HCT116 (cell line): ENCODE results near the gene HUS1. TPM values are rescaled to one million over a fixed set of nuclear protein-coding genes. Genes with fewer than 3 reads are reported as not detected.

Source experiments
- ATAC-seq: fragments of 200-7000 bp; cut with Tn5 transposase; 2 replicates; pipeline ENCODE4 v1.9.1; 2020; ENCODE audit warnings: mild to moderate bottlenecking, moderate library complexity
- BruUV-seq: library from RNA; stranded (reverse); fragments of 400-500 nt; replicated peaks from 2 replicates; lab custom pipeline; 2021; lab: Mats Ljungman, UMichigan
- CTCF ChIA-PET: fragments of 300-600 bp; sonication (Branson Sonifier 250); formaldehyde crosslinking; loops from one replicate; lab custom pipeline; 2021; ENCODE audit warnings: antibody characterized with exemption; lab: Charles Lee
- POLR2A ChIA-PET: fragments of 300-600, 350-600 bp; sonication (Branson Sonifier 250); formaldehyde crosslinking; loops from one replicate; lab custom pipeline; 2021; ENCODE audit warnings: antibody characterized with exemption; lab: Charles Lee
- RAD21 ChIA-PET, 2 experiments: fragments of 300-600 bp; sonication (Branson Sonifier 250); formaldehyde crosslinking; loops; one replicate each; lab custom pipeline; 2023; ENCODE audit warnings: low total read pairs in 2 of 2; ENCODE audit not compliant: uncharacterized antibody in 2 of 2, unreplicated experiment in 2 of 2, low non-redundant PET in 1 of 2; lab: Charles Lee
- DNase-seq: peaks from one replicate; pipeline ENCODE4 v3.0.0-alpha.2; 2010; ENCODE audit warnings: low read depth, low spot score
- H2AFZ ChIP-seq: fragments of 200-600 bp; shearing (Covaris generic), sonication (generic); 2 replicates; pipeline ENCODE4 v1.6.1; 2017; ENCODE audit warnings: low read depth, mixed run types, mixed read lengths, antibody characterized with exemption, low read length; ENCODE audit not compliant: poor library complexity, severe bottlenecking
- H3K27ac ChIP-seq: 2 replicates; pipeline ENCODE4 v1.5.1; 2012; ENCODE audit warnings: low read depth, low read length
- H3K27me3 ChIP-seq: fragments of 200-600 bp; sonication (generic); 2 replicates; pipeline ENCODE4 v1.6.1; 2016; ENCODE audit warnings: mixed run types, low read length, mixed read lengths; ENCODE audit not compliant: insufficient read depth
- H3K36me3 ChIP-seq, 2 experiments: fragments of 200-500 bp in 1 of 2; fragments of 200-600 bp in 1 of 2; sonication (Bioruptor generic) in 1 of 2; sonication (generic) in 1 of 2; 2 replicates each; pipeline versions ENCODE4 v1.5.1 to v1.6.1; 2014 to 2016; ENCODE audit warnings: low read length in 2 of 2, inconsistent platforms in 1 of 2, mixed read lengths in 1 of 2, mixed run types in 1 of 2; ENCODE audit not compliant: insufficient read depth in 2 of 2, control insufficient read depth in 1 of 2
- H3K4me1 ChIP-seq, 2 experiments: fragments of 200-600 bp in 1 of 2; sonication (generic) in 1 of 2; 2 replicates each; pipeline versions ENCODE4 v1.5.1 to v1.6.1; 2012 to 2017; ENCODE audit warnings: low read length in 2 of 2, inconsistent platforms in 1 of 2, mild to moderate bottlenecking in 1 of 2, mixed read lengths in 1 of 2, mixed run types in 1 of 2, moderate library complexity in 1 of 2; ENCODE audit not compliant: insufficient read depth in 2 of 2, control insufficient read depth in 1 of 2
- H3K4me2 ChIP-seq: fragments of 200-600 bp; sonication (generic); 2 replicates; pipeline ENCODE4 v1.6.1; 2017; ENCODE audit warnings: mixed run types, low read length, mixed read lengths
- H3K4me3 ChIP-seq, 2 experiments: fragments of 200-600 bp in 1 of 2; sonication (generic) in 1 of 2; replicated peaks in 1 of 2; 2 replicates each; pipeline ENCODE4 v1.5.1; 2011 to 2016; ENCODE audit warnings: low read length in 2 of 2, control low read depth in 1 of 2, low read depth in 1 of 2, mild to moderate bottlenecking in 1 of 2, mixed read lengths in 1 of 2, mixed run types in 1 of 2
- H3K79me2 ChIP-seq: fragments of 200-600 bp; sonication (generic); 2 replicates; pipeline ENCODE4 v1.6.1; 2017; ENCODE audit warnings: mild to moderate bottlenecking, mixed run types, low read length, moderate library complexity, mixed read lengths; ENCODE audit not compliant: insufficient read depth
- H3K9ac ChIP-seq: fragments of 200-600 bp; sonication (generic); 2 replicates; pipeline ENCODE4 v1.6.1; 2016; ENCODE audit warnings: low read length, mixed read lengths
- H3K9me2 ChIP-seq: fragments of 200-600 bp; sonication (generic), shearing (Covaris generic); 2 replicates; pipeline ENCODE4 v1.6.1; 2017; ENCODE audit warnings: mixed run types, mild to moderate bottlenecking, moderate library complexity; ENCODE audit not compliant: insufficient read depth
- H3K9me3 ChIP-seq, 2 experiments: fragments of 200-500 bp in 1 of 2; fragments of 200-600 bp in 1 of 2; sonication (Bioruptor generic) in 1 of 2; sonication (generic) in 1 of 2; 2 replicates each; pipeline ENCODE4 v1.6.1; 2014 to 2017; ENCODE audit warnings: low read length in 2 of 2, mixed read lengths in 2 of 2, inconsistent platforms in 1 of 2, low read depth in 1 of 2, mild to moderate bottlenecking in 1 of 2, mixed run types in 1 of 2, moderate library complexity in 1 of 2; ENCODE audit not compliant: control insufficient read depth in 1 of 2, insufficient read depth in 1 of 2
- H4K20me1 ChIP-seq: fragments of 200-600 bp; sonication (generic), shearing (Covaris generic); 2 replicates; pipeline ENCODE4 v1.6.1; 2017; ENCODE audit warnings: mixed run types, mild to moderate bottlenecking, moderate library complexity; ENCODE audit not compliant: insufficient read depth
- CBX3 ChIP-seq: IDR thresholded peaks from 2 replicates; pipeline ENCODE4 v1.6.1; 2012; ENCODE audit warnings: low read depth
- CEBPB ChIP-seq: IDR thresholded peaks from 2 replicates; pipeline ENCODE4 v1.6.1; 2012; ENCODE audit warnings: low read depth
- ELF1 ChIP-seq: IDR thresholded peaks from 2 replicates; pipeline ENCODE4 v1.6.1; 2012; ENCODE audit warnings: low read depth, borderline replicate concordance
- EZH2 ChIP-seq: fragments of 200-600 bp; sonication (generic); IDR thresholded peaks from 2 replicates; pipeline ENCODE4 v1.6.1; 2017; ENCODE audit warnings: antibody characterized with exemption, mixed run types
- JUND ChIP-seq: IDR thresholded peaks from 2 replicates; pipeline ENCODE4 v1.6.1; 2012
- POLR2A ChIP-seq: IDR thresholded peaks from 2 replicates; pipeline ENCODE4 v1.7.0; 2011; ENCODE audit warnings: borderline replicate concordance; ENCODE audit not compliant: insufficient read depth, insufficient read length; ENCODE audit errors: extremely low read depth
- POLR2AphosphoS5 ChIP-seq: IDR thresholded peaks from 2 replicates; pipeline ENCODE4 v1.6.1; 2011; ENCODE audit warnings: mild to moderate bottlenecking, low read depth, low read length, moderate library complexity
- RAD21 ChIP-seq: IDR thresholded peaks from 2 replicates; pipeline ENCODE4 v1.6.1; 2012; ENCODE audit warnings: low read depth, mild to moderate bottlenecking
- SIN3A ChIP-seq: IDR thresholded peaks from 2 replicates; pipeline ENCODE4 v1.6.1; 2012; ENCODE audit warnings: low read depth
- SP1 ChIP-seq: IDR thresholded peaks from 2 replicates; pipeline ENCODE4 v1.6.1; 2012; ENCODE audit warnings: low read depth
- TCF7L2 ChIP-seq: IDR thresholded peaks from 2 replicates; pipeline ENCODE4 v1.7.0; 2011; ENCODE audit warnings: borderline replicate concordance, inconsistent platforms; ENCODE audit not compliant: insufficient read depth, insufficient read length; ENCODE audit errors: extremely low read depth
- YY1 ChIP-seq: IDR thresholded peaks from 2 replicates; pipeline ENCODE4 v1.6.1; 2011; ENCODE audit warnings: low read length, low read depth, moderate library complexity, mild to moderate bottlenecking; ENCODE audit not compliant: insufficient replicate concordance; ENCODE audit errors: extremely low read depth
- ZBTB33 ChIP-seq: IDR thresholded peaks from 2 replicates; pipeline ENCODE4 v1.6.1; 2011; ENCODE audit warnings: mild to moderate bottlenecking, low read length, moderate library complexity; ENCODE audit not compliant: insufficient replicate concordance; ENCODE audit errors: extremely low read depth
- ZFX ChIP-seq: fragments of 450-650 bp; IDR thresholded peaks from 2 replicates; pipeline ENCODE4 v1.6.1; 2017
- intact Hi-C: fragments of 100-400 bp; cut with micrococcal nuclease; formaldehyde crosslinking; loops from 2 replicates; pipeline ENCODE4 v1.10.0; 2022
- total RNA-seq: library from RNA; stranded (reverse); gene quantifications from one replicate; pipeline ENCODE4 v1.2.1, GENCODE V29; 2021; ENCODE audit not compliant: unreplicated experiment
- TF ChIP-seq, protein P1 (sequence below): IDR thresholded peaks from 2 replicates; pipeline ENCODE4 v1.6.1; 2012

The HUS1 gene
- total RNA-seq, 1 experiment from 2014 or later = 30.0 TPM

GRCh38 chr7:47944536-47945260, 34.7 kb downstream of the HUS1 start:
- RAD21 ChIA-PET = interaction anchor here (1.4 to 2.3 kb wide), 5 partner anchors 166 to 678 kb away, joined by 3 to 14 read pairs (median 7); no protein-coding TSS in a partner anchor
- intact Hi-C loops = loop anchor here (1.0 to 10.0 kb wide), 4 partner anchors 166 to 1910 kb away; no protein-coding TSS in a partner anchor
- peaks cover 0 to 9% of the 10 kb centered on the region in 2 experiments; a peak in 2 of 4 replicates for H3K4me1 ChIP-seq
- POLR2A ChIA-PET = interaction anchor here (1.0 kb wide), 1 partner anchor 165 kb away, joined by 3 read pairs; no protein-coding TSS in a partner anchor
- H3K4me2 ChIP-seq = no peak overlapping the region
- no peaks in the 10 kb centered on the region for H3K27me3 ChIP-seq
- H3K9ac ChIP-seq = no peak overlapping the region
- no peak for DNase-seq
- BruUV-seq = no TSS peak
- no peaks in the 10 kb centered on the region for H4K20me1 ChIP-seq
- H3K4me3 ChIP-seq = no peak overlapping the region
- H2AFZ ChIP-seq = no peak overlapping the region
- H3K36me3 ChIP-seq = no peaks in the 10 kb centered on the region
- peak; percentile 38 for ATAC-seq
- H3K27ac ChIP-seq = no peak overlapping the region
- H3K9me2 ChIP-seq = no peaks in the 10 kb centered on the region
- TF ChIP-seq JUND (no peak), CEBPB (no peak), TCF7L2 (no peak), POLR2A (no peak), YY1 (no peak), ZBTB33 (no peak), RAD21 (no peak), SIN3A (no peak), ELF1 (no peak), CBX3 (no peak), EZH2 (no peak), POLR2AphosphoS5 (no peak), SP1 (no peak), ZFX (no peak)
- TF ChIP-seq, protein P1, sequence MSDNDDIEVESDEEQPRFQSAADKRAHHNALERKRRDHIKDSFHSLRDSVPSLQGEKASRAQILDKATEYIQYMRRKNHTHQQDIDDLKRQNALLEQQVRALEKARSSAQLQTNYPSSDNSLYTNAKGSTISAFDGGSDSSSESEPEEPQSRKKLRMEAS = no peak
- CTCF ChIA-PET = interaction anchor here (0.8 to 2.3 kb wide), 10 partner anchors 18 to 678 kb away, joined by 3 to 34 read pairs (median 5); no protein-coding TSS in a partner anchor
- no peaks in the 10 kb centered on the region for H3K79me2 ChIP-seq
- no peaks in the 10 kb centered on the region for H3K9me3 ChIP-seq
